ENCODE results near the gene TMEM87B. TPM values are rescaled to one million over a fixed set of nuclear protein-coding genes. Genes with fewer than 3 reads are reported as not detected.

The TMEM87B gene
- total RNA-seq, 1 experiment from 2014 or later: 10.6 TPM

GRCh38 chr2:112007493-112007892 lies 47.6 kb upstream of the TMEM87B start (continued):
- no peak for TF ChIP-seq MXD4 (CRISPR knock-in tag; IDR thresholded peaks at IDR 0.05; ENCODE audit: borderline replicate concordance)

DNA sequence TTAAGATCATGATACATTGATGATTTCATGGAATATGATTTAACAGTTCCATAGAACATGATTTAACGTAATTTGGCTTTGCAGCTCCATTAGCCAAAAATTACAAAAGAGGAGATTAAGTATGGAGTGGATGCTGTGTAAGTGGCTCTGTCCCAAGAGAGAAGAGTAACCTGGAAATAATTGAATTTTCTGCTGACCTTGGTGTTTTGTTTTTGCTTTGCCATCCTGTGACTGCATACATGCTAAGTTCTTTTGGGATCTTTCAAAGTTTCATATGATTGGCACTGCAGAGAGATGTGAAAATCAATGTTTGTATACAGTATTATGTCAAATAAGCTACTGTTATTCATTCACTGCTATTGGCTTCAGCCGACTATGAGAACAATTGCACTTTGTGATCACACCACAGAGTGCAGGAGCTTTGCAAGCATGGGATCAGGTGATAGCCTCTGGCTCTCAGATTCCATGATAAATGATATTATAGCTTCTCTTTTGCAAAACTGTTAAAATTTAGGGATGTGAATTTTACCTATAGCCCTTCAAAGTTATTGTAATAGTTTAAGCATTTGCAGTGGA lies 46.1 kb upstream of the TMEM87B start:
- Mint-ChIP-seq H3K36me3 (peaks cover 6% of the 10 kb centered on the region; the same call in 1 of the 2 replicates), H3K4me1 (no peaks in the 10 kb centered on the region), H3K27me3 (ENCODE audit: low read depth) (no peaks in the 10 kb centered on the region), H3K9me3 (no peaks in the 10 kb centered on the region), H3K4me3 (no peak overlapping the region), H3K27ac (no peak overlapping the region)
- no peak for TF ChIP-seq SOX15 (CRISPR knock-in tag; IDR thresholded peaks at IDR 0.05)
- TF ChIP-seq ZNF317 (CRISPR knock-in tag; IDR thresholded peaks at IDR 0.05; ENCODE audit: borderline replicate concordance, low read depth): no peak
- no peak for TF ChIP-seq ZNF512 (CRISPR knock-in tag; IDR thresholded peaks at IDR 0.05; ENCODE audit: borderline replicate concordance)
- TF ChIP-seq, protein P1, sequence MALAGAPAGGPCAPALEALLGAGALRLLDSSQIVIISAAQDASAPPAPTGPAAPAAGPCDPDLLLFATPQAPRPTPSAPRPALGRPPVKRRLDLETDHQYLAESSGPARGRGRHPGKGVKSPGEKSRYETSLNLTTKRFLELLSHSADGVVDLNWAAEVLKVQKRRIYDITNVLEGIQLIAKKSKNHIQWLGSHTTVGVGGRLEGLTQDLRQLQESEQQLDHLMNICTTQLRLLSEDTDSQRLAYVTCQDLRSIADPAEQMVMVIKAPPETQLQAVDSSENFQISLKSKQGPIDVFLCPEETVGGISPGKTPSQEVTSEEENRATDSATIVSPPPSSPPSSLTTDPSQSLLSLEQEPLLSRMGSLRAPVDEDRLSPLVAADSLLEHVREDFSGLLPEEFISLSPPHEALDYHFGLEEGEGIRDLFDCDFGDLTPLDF (CRISPR knock-in tag; IDR thresholded peaks at IDR 0.05): no peak
- TF ChIP-seq STAT6 (CRISPR knock-in tag; conservative IDR thresholded peaks at IDR 0.05; ENCODE audit: low read depth): no peak
- no peak for TF ChIP-seq ATF6 (CRISPR knock-in tag; IDR thresholded peaks at IDR 0.05)
- TF ChIP-seq, protein P2, sequence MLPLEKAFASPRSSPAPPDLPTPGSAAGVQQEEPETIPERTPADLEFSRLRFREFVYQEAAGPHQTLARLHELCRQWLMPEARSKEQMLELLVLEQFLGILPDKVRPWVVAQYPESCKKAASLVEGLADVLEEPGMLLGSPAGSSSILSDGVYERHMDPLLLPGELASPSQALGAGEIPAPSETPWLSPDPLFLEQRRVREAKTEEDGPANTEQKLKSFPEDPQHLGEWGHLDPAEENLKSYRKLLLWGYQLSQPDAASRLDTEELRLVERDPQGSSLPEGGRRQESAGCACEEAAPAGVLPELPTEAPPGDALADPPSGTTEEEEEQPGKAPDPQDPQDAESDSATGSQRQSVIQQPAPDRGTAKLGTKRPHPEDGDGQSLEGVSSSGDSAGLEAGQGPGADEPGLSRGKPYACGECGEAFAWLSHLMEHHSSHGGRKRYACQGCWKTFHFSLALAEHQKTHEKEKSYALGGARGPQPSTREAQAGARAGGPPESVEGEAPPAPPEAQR (CRISPR knock-in tag; IDR thresholded peaks at IDR 0.05): no peak
- TF ChIP-seq PRRX2 (CRISPR knock-in tag; IDR thresholded peaks at IDR 0.05): no peak
- no peak for TF ChIP-seq NR1H2 (CRISPR knock-in tag; IDR thresholded peaks at IDR 0.05)
- no peak for TF ChIP-seq MXD4 (CRISPR knock-in tag; IDR thresholded peaks at IDR 0.05; ENCODE audit: borderline replicate concordance)
- TF ChIP-seq, protein P3, sequence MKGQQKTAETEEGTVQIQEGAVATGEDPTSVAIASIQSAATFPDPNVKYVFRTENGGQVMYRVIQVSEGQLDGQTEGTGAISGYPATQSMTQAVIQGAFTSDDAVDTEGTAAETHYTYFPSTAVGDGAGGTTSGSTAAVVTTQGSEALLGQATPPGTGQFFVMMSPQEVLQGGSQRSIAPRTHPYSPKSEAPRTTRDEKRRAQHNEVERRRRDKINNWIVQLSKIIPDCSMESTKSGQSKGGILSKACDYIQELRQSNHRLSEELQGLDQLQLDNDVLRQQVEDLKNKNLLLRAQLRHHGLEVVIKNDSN (CRISPR knock-in tag; IDR thresholded peaks at IDR 0.05): no peak
- TF ChIP-seq TP53 (CRISPR knock-in tag; IDR thresholded peaks at IDR 0.05): no peak
- no peak for TF ChIP-seq MAX (CRISPR knock-in tag; IDR thresholded peaks at IDR 0.05)
- DNase-seq (ENCODE audit: low spot score) (no peak), ATAC-seq (no peak)
- ChIA-PET CTCF (no interaction called here), POLR2A (no interaction called here)
